Measurements from ENCODE around the gene BCL2L1.

- no peak for TF ChIP-seq CTCF (IDR thresholded peaks at IDR 0.05)
- no peak for TF ChIP-seq POLR2A (IDR thresholded peaks at IDR 0.05)
- no peak for TF ChIP-seq EP300 (IDR thresholded peaks at IDR 0.05)
Measured at GRCh38 chr20:31709939-31710338, 12.7 kb downstream of the BCL2L1 start.

All from ovary (tissue), 3 donors.